ENCODE results near the gene COL23A1.

COL23A1 gene

GRCh38 chr5:178284996-178285395 lies 305.2 kb downstream of the COL23A1 start:
- H3K27ac Mint-ChIP-seq: no peak overlapping the region
- H3K4me1 Mint-ChIP-seq (ENCODE audit: low read depth): peaks cover under 1% of the 10 kb centered on the region
- no peaks in the 10 kb centered on the region for H3K27me3 Mint-ChIP-seq
- peaks cover 11% of the 10 kb centered on the region for H3K9me3 Mint-ChIP-seq
- H3K36me3 Mint-ChIP-seq (ENCODE audit: low read depth): no peaks in the 10 kb centered on the region
- H3K4me3 Mint-ChIP-seq: no peak overlapping the region

GRCh38 chr5:178284093-178284675 lies 306.0 kb downstream of the COL23A1 start:
- no peaks in the 10 kb centered on the region for H3K36me3 Mint-ChIP-seq (ENCODE audit: low read depth)
- H3K4me3 Mint-ChIP-seq: no peak overlapping the region
- peaks cover 11% of the 10 kb centered on the region for H3K9me3 Mint-ChIP-seq
- H3K4me1 Mint-ChIP-seq (ENCODE audit: low read depth): peaks cover 4% of the 10 kb centered on the region
- no peaks in the 10 kb centered on the region for H3K27me3 Mint-ChIP-seq
- no peak overlapping the region for H3K27ac Mint-ChIP-seq

GRCh38 chr5:178283520-178283919 lies 306.7 kb downstream of the COL23A1 start:
- Mint-ChIP-seq H3K4me1 (ENCODE audit: low read depth) (peaks cover 4% of the 10 kb centered on the region), H3K27me3 (no peaks in the 10 kb centered on the region), H3K27ac (no peak overlapping the region), H3K4me3 (no peak overlapping the region), H3K9me3 (peaks cover 11% of the 10 kb centered on the region), H3K36me3 (ENCODE audit: low read depth) (no peaks in the 10 kb centered on the region)

GRCh38 chr5:178282391-178282790 lies 307.8 kb downstream of the COL23A1 start:
- H3K27me3 Mint-ChIP-seq: no peaks in the 10 kb centered on the region
- peaks cover 11% of the 10 kb centered on the region for H3K9me3 Mint-ChIP-seq
- peaks cover 4% of the 10 kb centered on the region for H3K4me1 Mint-ChIP-seq (ENCODE audit: low read depth)

GRCh38 chr5:178281331-178281730 lies 308.9 kb downstream of the COL23A1 start:
- Mint-ChIP-seq H3K27ac (no peak overlapping the region), H3K9me3 (peaks cover 11% of the 10 kb centered on the region), H3K4me1 (ENCODE audit: low read depth) (peaks cover 4% of the 10 kb centered on the region), H3K27me3 (no peaks in the 10 kb centered on the region), H3K36me3 (ENCODE audit: low read depth) (no peaks in the 10 kb centered on the region), H3K4me3 (no peak overlapping the region)

More at GRCh38 chr5:178282391-178282790, 307.8 kb downstream of the COL23A1 start:
- no peak overlapping the region for H3K27ac Mint-ChIP-seq
- no peaks in the 10 kb centered on the region for H3K36me3 Mint-ChIP-seq (ENCODE audit: low read depth)
- H3K4me3 Mint-ChIP-seq: no peak overlapping the region

- peaks cover 4% of the 10 kb centered on the region for H3K4me1 Mint-ChIP-seq (ENCODE audit: low read depth)
- peaks cover 11% of the 10 kb centered on the region for H3K9me3 Mint-ChIP-seq
- H3K4me3 Mint-ChIP-seq: no peak overlapping the region
- no peaks in the 10 kb centered on the region for H3K27me3 Mint-ChIP-seq
- no peak overlapping the region for H3K27ac Mint-ChIP-seq
- no peaks in the 10 kb centered on the region for H3K36me3 Mint-ChIP-seq (ENCODE audit: low read depth)
These were observed 309.6 kb downstream of the COL23A1 start for GRCh38 chr5:178280631-178281030.

GRCh38 chr5:178279723-178280438 lies 310.3 kb downstream of the COL23A1 start:
- H3K4me3 Mint-ChIP-seq: no peak overlapping the region
- no peak overlapping the region for H3K27ac Mint-ChIP-seq
- peaks cover 11% of the 10 kb centered on the region for H3K9me3 Mint-ChIP-seq
- H3K27me3 Mint-ChIP-seq: no peaks in the 10 kb centered on the region
- H3K4me1 Mint-ChIP-seq (ENCODE audit: low read depth): peaks cover 4% of the 10 kb centered on the region
- no peaks in the 10 kb centered on the region for H3K36me3 Mint-ChIP-seq (ENCODE audit: low read depth)

- Mint-ChIP-seq H3K27ac (no peak overlapping the region), H3K36me3 (ENCODE audit: low read depth) (no peaks in the 10 kb centered on the region), H3K27me3 (no peaks in the 10 kb centered on the region), H3K4me1 (ENCODE audit: low read depth) (peaks cover 4% of the 10 kb centered on the region), H3K9me3 (peaks cover 11% of the 10 kb centered on the region), H3K4me3 (no peak overlapping the region)
These were observed 311.0 kb downstream of the COL23A1 start for GRCh38 chr5:178279026-178279722.

- H3K9me3 Mint-ChIP-seq: peaks cover 4% of the 10 kb centered on the region
- H3K27me3 Mint-ChIP-seq: no peaks in the 10 kb centered on the region
- H3K27ac Mint-ChIP-seq: no peak overlapping the region
- H3K36me3 Mint-ChIP-seq (ENCODE audit: low read depth): no peaks in the 10 kb centered on the region
- H3K4me1 Mint-ChIP-seq (ENCODE audit: low read depth): peaks cover 4% of the 10 kb centered on the region
- no peak overlapping the region for H3K4me3 Mint-ChIP-seq
These were observed 311.7 kb downstream of the COL23A1 start for GRCh38 chr5:178278358-178279023.

- H3K4me1 Mint-ChIP-seq (ENCODE audit: low read depth): peaks cover 4% of the 10 kb centered on the region
- no peak overlapping the region for H3K27ac Mint-ChIP-seq
- no peak overlapping the region for H3K4me3 Mint-ChIP-seq
- no peaks in the 10 kb centered on the region for H3K9me3 Mint-ChIP-seq
- no peaks in the 10 kb centered on the region for H3K36me3 Mint-ChIP-seq (ENCODE audit: low read depth)
- H3K27me3 Mint-ChIP-seq: no peaks in the 10 kb centered on the region
These were observed 312.3 kb downstream of the COL23A1 start for GRCh38 chr5:178277866-178278265.

GRCh38 chr5:178277346-178277745 lies 312.8 kb downstream of the COL23A1 start:
- H3K9me3 Mint-ChIP-seq: no peaks in the 10 kb centered on the region
- H3K27me3 Mint-ChIP-seq: no peaks in the 10 kb centered on the region
- peaks cover 4% of the 10 kb centered on the region for H3K4me1 Mint-ChIP-seq (ENCODE audit: low read depth)
- H3K27ac Mint-ChIP-seq: no peak overlapping the region
- H3K36me3 Mint-ChIP-seq (ENCODE audit: low read depth): no peaks in the 10 kb centered on the region
- no peak overlapping the region for H3K4me3 Mint-ChIP-seq

GRCh38 chr5:178274781-178275537 lies 315.2 kb downstream of the COL23A1 start:
- H3K27ac Mint-ChIP-seq: no peak overlapping the region
- no peaks in the 10 kb centered on the region for H3K27me3 Mint-ChIP-seq
- peaks cover 3% of the 10 kb centered on the region for H3K4me1 Mint-ChIP-seq (ENCODE audit: low read depth)
- no peak overlapping the region for H3K4me3 Mint-ChIP-seq
- no peaks in the 10 kb centered on the region for H3K36me3 Mint-ChIP-seq (ENCODE audit: low read depth)
- H3K9me3 Mint-ChIP-seq: no peaks in the 10 kb centered on the region

- Mint-ChIP-seq H3K4me1 (ENCODE audit: low read depth) (no peaks in the 10 kb centered on the region), H3K27me3 (no peaks in the 10 kb centered on the region), H3K27ac (no peak overlapping the region), H3K9me3 (no peaks in the 10 kb centered on the region), H3K36me3 (ENCODE audit: low read depth) (no peaks in the 10 kb centered on the region), H3K4me3 (no peak overlapping the region)
These were observed 316.3 kb downstream of the COL23A1 start for GRCh38 chr5:178273665-178274541.

GRCh38 chr5:178273041-178273440 lies 317.2 kb downstream of the COL23A1 start:
- Mint-ChIP-seq H3K4me1 (ENCODE audit: low read depth) (no peaks in the 10 kb centered on the region), H3K9me3 (no peaks in the 10 kb centered on the region), H3K4me3 (no peak overlapping the region), H3K27me3 (no peaks in the 10 kb centered on the region), H3K27ac (no peak overlapping the region), H3K36me3 (ENCODE audit: low read depth) (no peaks in the 10 kb centered on the region)
